Endothelial cell (in vitro differentiated cells): ENCODE data around the gene DHRS3. TPM values are rescaled to one million over a fixed set of nuclear protein-coding genes. Genes with fewer than 3 reads are reported as not detected.

Experiments
- DNase-seq: peaks from one replicate; pipeline ENCODE4 v3.0.0; 2021; ENCODE audit warnings: low spot score
- H3K27ac Mint-ChIP-seq: one replicate; pipeline ENCODE4 v1.8.0; 2021; ENCODE audit warnings: mixed read lengths, inconsistent platforms; ENCODE audit not compliant: unreplicated experiment
- H3K27me3 Mint-ChIP-seq: one replicate; pipeline ENCODE4 v1.8.0; 2021; ENCODE audit warnings: mild to moderate bottlenecking, moderate library complexity, mixed read lengths, inconsistent platforms; ENCODE audit not compliant: unreplicated experiment
- H3K36me3 Mint-ChIP-seq: one replicate; pipeline ENCODE4 v1.8.0; 2021; ENCODE audit warnings: mild to moderate bottlenecking, low read depth, mixed read lengths, inconsistent platforms; ENCODE audit not compliant: unreplicated experiment
- H3K4me1 Mint-ChIP-seq: one replicate; pipeline ENCODE4 v1.8.0; 2021; ENCODE audit warnings: mild to moderate bottlenecking, mixed read lengths, inconsistent platforms; ENCODE audit not compliant: unreplicated experiment
- H3K4me3 Mint-ChIP-seq: one replicate; pipeline ENCODE4 v1.8.0; 2021; ENCODE audit warnings: mild to moderate bottlenecking, mixed read lengths, inconsistent platforms; ENCODE audit not compliant: unreplicated experiment
- H3K9me3 Mint-ChIP-seq: one replicate; pipeline ENCODE4 v1.8.0; 2021; ENCODE audit warnings: mixed read lengths, inconsistent platforms; ENCODE audit not compliant: unreplicated experiment
- total RNA-seq: library from RNA; stranded (reverse); fragmentation: NEBNext Ultra II Directional; extraction: Animal tissue kit (Norgen Biotek cat#: 25700); gene quantifications from one replicate; pipeline ENCODE4 v1.2.1, GENCODE V29; 2021; ENCODE audit not compliant: unreplicated experiment
- TF ChIP-seq, protein P1 (sequence below): fragments of 200-600 bp; sonication (generic); IDR thresholded peaks from one replicate; pipeline ENCODE4 v1.5.0; 2021; ENCODE audit warnings: antibody characterized with exemption; ENCODE audit not compliant: unreplicated experiment

The DHRS3 gene
- total RNA-seq, 1 donor from 2014 or later, result 5.7 TPM

DNA sequence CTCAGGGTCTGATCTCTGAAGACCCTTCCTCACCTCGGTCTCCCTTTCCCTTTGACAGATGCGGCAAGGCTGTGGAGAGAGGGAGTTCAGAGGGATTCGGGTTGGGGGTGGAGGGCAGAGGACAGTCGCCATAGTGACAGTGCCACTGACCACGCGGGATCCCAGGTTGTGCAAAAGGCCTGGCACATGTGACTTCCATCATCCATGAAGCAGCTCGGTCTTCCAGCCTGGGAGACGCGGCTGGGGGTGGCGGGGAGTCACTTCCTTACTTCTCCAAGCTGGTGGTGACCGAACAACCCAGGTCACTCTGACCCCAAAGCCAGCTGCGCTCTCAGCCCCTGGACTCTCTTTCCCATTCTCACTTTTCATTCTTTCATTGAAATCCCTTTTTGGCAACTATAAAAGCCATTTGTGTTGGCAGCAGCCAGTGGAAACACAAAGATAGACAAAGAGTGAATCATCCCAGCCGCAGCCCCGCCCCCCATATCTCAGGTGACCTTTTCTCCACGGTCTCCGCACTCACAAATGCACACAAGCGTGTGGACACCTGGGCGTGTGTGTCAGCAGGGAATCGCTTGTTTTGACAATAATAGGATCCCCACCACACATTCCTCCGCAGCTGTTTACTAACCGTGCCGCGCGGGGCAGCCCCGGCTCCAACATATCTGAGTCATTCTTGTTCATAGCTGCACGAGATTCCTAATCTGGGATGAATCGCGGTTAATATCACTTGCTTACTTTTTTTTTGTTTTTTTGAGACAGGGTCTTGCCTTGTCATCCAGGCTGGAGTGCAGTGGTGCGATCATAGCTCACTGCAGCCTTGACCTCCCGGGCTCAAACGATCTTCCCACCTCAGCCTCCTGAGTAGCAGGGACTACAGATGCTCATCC, 68.3 kb downstream of the DHRS3 start:
- no peak overlapping the region for H3K4me3 Mint-ChIP-seq
- peaks cover 11% of the 10 kb centered on the region for H3K4me1 Mint-ChIP-seq
- peaks cover 5% of the 10 kb centered on the region for H3K36me3 Mint-ChIP-seq
- no peak for DNase-seq
- no peak overlapping the region for H3K27ac Mint-ChIP-seq
- peaks cover 8% of the 10 kb centered on the region for H3K27me3 Mint-ChIP-seq
- TF ChIP-seq, protein P1, sequence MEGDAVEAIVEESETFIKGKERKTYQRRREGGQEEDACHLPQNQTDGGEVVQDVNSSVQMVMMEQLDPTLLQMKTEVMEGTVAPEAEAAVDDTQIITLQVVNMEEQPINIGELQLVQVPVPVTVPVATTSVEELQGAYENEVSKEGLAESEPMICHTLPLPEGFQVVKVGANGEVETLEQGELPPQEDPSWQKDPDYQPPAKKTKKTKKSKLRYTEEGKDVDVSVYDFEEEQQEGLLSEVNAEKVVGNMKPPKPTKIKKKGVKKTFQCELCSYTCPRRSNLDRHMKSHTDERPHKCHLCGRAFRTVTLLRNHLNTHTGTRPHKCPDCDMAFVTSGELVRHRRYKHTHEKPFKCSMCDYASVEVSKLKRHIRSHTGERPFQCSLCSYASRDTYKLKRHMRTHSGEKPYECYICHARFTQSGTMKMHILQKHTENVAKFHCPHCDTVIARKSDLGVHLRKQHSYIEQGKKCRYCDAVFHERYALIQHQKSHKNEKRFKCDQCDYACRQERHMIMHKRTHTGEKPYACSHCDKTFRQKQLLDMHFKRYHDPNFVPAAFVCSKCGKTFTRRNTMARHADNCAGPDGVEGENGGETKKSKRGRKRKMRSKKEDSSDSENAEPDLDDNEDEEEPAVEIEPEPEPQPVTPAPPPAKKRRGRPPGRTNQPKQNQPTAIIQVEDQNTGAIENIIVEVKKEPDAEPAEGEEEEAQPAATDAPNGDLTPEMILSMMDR, result no peak
- no peaks in the 10 kb centered on the region for H3K9me3 Mint-ChIP-seq

DNA sequence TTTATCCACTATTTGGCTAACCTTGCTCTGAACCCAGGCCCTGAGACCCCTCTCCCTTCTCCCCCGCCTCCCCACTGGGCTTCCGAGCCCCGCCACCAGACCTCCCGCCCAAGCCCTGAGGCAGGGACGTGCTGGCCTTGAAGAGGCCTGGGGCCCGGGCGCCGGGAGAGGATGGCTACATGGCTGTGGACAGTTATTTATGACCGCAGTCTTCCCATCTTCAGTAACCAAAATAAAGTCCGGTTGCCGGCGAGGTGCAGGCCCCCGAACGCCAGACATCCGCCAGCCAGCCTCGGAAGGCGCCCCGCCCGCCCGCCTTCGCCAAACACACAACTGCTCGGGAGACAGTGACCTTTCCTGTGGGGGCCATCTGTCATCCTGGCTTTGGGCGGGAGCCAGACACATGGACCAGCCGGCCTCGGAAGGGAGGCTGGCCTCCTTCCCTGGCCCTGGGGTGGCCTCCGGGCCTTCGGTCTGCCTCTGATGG, 69.0 kb downstream of the DHRS3 start:
- Mint-ChIP-seq H3K9me3 (no peaks in the 10 kb centered on the region), H3K4me1 (peaks cover 16% of the 10 kb centered on the region), H3K27me3 (peaks cover 8% of the 10 kb centered on the region), H3K36me3 (peaks cover 5% of the 10 kb centered on the region), H3K27ac (no peak overlapping the region), H3K4me3 (no peak overlapping the region)
- DNase-seq, result no peak
- TF ChIP-seq, protein P1, result no peak

DNA sequence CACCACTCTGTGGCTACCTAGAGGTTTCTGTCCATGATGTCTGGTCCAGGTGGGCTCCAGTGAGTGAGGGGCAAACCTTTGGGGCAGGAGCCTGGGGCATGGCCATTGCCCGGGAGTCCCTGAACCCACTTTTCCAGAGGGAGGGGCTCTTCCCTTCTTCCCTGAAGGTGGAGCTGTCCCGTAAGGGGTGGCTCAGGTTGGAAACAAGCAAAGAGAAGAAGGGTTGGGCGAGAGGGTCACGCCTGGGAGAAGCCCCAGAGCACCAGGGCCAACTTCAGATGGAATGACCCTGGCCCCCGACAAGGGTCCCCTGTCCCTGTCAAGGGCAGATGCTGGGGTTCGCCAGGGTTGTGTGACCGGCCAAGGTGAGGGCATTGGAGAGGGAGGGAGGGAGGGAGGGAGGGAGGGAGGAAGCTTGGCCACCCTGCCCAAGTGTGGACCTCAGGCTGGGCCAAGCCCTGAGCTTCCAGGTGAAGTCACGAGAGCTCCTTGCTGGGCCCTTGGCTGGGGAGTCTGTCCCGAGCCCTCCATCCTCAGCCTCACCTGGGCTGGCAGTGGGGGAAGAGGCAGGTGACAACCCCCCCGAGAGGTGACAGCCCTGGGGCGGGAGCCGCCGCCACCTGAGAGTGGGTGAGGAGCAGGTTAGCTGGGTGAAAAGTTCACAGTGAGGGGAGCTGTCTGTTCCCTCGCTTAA, 69.6 kb downstream of the DHRS3 start:
- DNase-seq, result no peak
- H3K36me3 Mint-ChIP-seq, result peaks cover 5% of the 10 kb centered on the region
- H3K27me3 Mint-ChIP-seq, result peaks cover 8% of the 10 kb centered on the region
- H3K27ac Mint-ChIP-seq, result no peak overlapping the region
- H3K9me3 Mint-ChIP-seq, result no peaks in the 10 kb centered on the region
- no peak overlapping the region for H3K4me3 Mint-ChIP-seq
- H3K4me1 Mint-ChIP-seq, result peaks cover 16% of the 10 kb centered on the region
- TF ChIP-seq, protein P1, result no peak

DNA sequence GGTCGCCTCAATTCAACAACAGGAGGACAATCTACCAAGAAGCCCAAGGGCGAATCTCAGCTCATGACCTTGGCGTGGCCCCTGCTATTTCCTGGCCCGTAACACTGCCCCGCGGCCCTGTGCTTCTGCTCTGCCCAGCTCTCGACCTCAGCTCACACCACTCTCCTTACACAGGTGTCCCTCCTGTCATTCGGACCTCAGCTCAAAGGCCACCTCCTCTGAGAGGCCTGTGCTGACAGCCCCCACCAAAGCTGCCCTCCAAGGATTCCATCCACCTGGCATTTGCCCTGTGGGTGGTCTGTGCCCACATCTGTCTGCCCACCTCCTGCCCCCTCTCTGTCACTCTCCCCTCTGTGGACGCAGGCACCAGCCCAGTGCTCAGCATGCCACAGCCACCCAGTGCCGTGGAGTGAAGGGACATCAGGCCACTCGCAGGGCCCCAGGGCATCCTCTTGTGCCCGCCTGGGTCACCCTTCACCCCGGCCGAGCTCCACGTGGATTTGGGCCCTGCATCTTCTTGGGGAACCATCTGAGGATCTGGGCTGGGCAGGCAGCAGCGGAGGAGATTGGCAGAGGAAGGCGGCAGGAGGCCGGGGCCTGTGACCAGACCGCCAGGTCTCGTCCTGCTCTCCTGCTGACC, 70.3 kb downstream of the DHRS3 start:
- H3K27me3 Mint-ChIP-seq, result peaks cover 8% of the 10 kb centered on the region
- no peak for DNase-seq

More for the DNA sequence above, 70.3 kb downstream of the DHRS3 start:
- Mint-ChIP-seq H3K9me3 (no peaks in the 10 kb centered on the region), H3K4me3 (no peak overlapping the region), H3K4me1 (peaks cover 12% of the 10 kb centered on the region), H3K27ac (no peak overlapping the region), H3K36me3 (peaks cover 5% of the 10 kb centered on the region)
- TF ChIP-seq, protein P1, result no peak
